NCI-H526 (cell line): ENCODE results near the gene IGF2BP2.
A peak's percentile ranks its signal among the peaks of the same experiment; 100 is the strongest.

Experiments used
- DNase-seq, 2 experiments: peaks; one replicate each; lab custom pipeline; 2025; lab: John Stamatoyannopoulos, UW

IGF2BP2 gene

GRCh38 chr3:185733980-185734724 is 90.7 kb downstream of the IGF2BP2 start:
- DNase-seq = peak; percentile 69 to 89

- no peak for DNase-seq
Measured at GRCh38 chr3:185732782-185733181, 92.1 kb downstream of the IGF2BP2 start.

- DNase-seq = no peak
Measured at GRCh38 chr3:185730550-185730949, 94.3 kb downstream of the IGF2BP2 start.

GRCh38 chr3:185729337-185730055 is 95.3 kb downstream of the IGF2BP2 start:
- DNase-seq = no peak

GRCh38 chr3:185728630-185729336 is 96.1 kb downstream of the IGF2BP2 start:
- DNase-seq = no peak

- no peak for DNase-seq
Measured at GRCh38 chr3:185727873-185728272, 97.0 kb downstream of the IGF2BP2 start.

- no peak for DNase-seq
Measured at GRCh38 chr3:185726254-185726967, 98.4 kb downstream of the IGF2BP2 start.

- DNase-seq = no peak
Measured at GRCh38 chr3:185724761-185725160, 100.1 kb downstream of the IGF2BP2 start.

- no peak for DNase-seq
Measured at GRCh38 chr3:185724251-185724650, 100.6 kb downstream of the IGF2BP2 start.

GRCh38 chr3:185722881-185723280 is 102.0 kb downstream of the IGF2BP2 start:
- DNase-seq = no peak

- DNase-seq = no peak
Measured at GRCh38 chr3:185721970-185722369, 102.9 kb downstream of the IGF2BP2 start.

- DNase-seq = no peak
Measured at GRCh38 chr3:185720326-185720725, 104.5 kb downstream of the IGF2BP2 start.

- DNase-seq = peak in 1 of 2 experiments; percentile 14
Measured at GRCh38 chr3:185718736-185719593, 105.9 kb downstream of the IGF2BP2 start.

GRCh38 chr3:185717627-185718402 is 107.0 kb downstream of the IGF2BP2 start:
- DNase-seq = no peak

- no peak for DNase-seq
Measured at GRCh38 chr3:185717121-185717520, 107.7 kb downstream of the IGF2BP2 start.

GRCh38 chr3:185716436-185717108 is 108.3 kb downstream of the IGF2BP2 start:
- no peak for DNase-seq

GRCh38 chr3:185715091-185715490 is 109.8 kb downstream of the IGF2BP2 start:
- no peak for DNase-seq

- DNase-seq = no peak
Measured at GRCh38 chr3:185714085-185714484, 110.8 kb downstream of the IGF2BP2 start.

- DNase-seq = no peak
Measured at GRCh38 chr3:185713015-185713414, 111.8 kb downstream of the IGF2BP2 start.

GRCh38 chr3:185712337-185712736 is 112.5 kb downstream of the IGF2BP2 start:
- no peak for DNase-seq
